ENCODE data around the gene ZNF479.
"Not testable (repeated sequence)": the region's sequence is repeated elsewhere in the genome, so short reads cannot be mapped to it uniquely, and the experiment has no call there.

The ZNF479 gene

GRCh38 chr7:57132336-57132735 lies at the start of gene ZNF479:
TSS of gene ZNF479 (minus strand) at chr7:57132436. CDS start at chr7:57132324, 112 bp downstream.
- not testable (repeated sequence) for ATAC-seq

- TF ChIP-seq ZC3H10 (CRISPR knock-in tag; IDR thresholded peaks at IDR 0.05) (no peak), CSRNP3 (CRISPR knock-in tag; IDR thresholded peaks at IDR 0.05) (no peak), ESRRG (CRISPR knock-in tag; IDR thresholded peaks at IDR 0.05) (no peak), OSR1 (CRISPR knock-in tag; IDR thresholded peaks at IDR 0.05) (no peak), GLIS3 (CRISPR knock-in tag; IDR thresholded peaks at IDR 0.05) (no peak)
- no peak for ATAC-seq
Observed at GRCh38 chr7:57182031-57182430, 49.8 kb upstream of the ZNF479 start.

DNA sequence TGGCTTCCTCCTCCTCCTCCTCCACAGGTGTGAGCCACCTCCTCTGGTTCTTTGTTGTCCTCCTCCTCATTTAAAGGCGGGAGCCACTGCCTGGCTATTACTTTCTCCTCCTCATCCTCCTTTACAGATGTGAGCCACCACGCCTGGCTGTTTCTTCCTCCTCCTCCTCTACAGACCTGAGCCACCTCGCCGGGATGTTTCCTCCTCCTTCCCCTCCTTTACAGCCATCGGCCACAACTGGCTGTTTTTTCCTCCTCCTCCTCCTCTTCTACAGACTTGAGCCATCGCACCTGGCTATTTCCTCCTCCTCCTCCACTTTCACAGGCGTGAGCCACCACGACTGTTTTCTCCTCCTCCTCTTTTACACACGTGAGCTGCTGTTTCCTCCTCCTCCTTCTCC lies 49.0 kb upstream of the ZNF479 start:
- no peak for ATAC-seq
- TF ChIP-seq RARB (CRISPR knock-in tag; IDR thresholded peaks at IDR 0.05) (no peak), ZNF565 (CRISPR knock-in tag; conservative IDR thresholded peaks at IDR 0.05; ENCODE audit: low read depth) (no peak), TSHZ2 (CRISPR knock-in tag; IDR thresholded peaks at IDR 0.05) (no peak), CSRNP3 (CRISPR knock-in tag; IDR thresholded peaks at IDR 0.05) (no peak), ZFP30 (CRISPR knock-in tag; IDR thresholded peaks at IDR 0.05) (no peak), SNAI2 (CRISPR knock-in tag; IDR thresholded peaks at IDR 0.05) (no peak), PPARA (CRISPR knock-in tag; IDR thresholded peaks at IDR 0.05; ENCODE audit: borderline replicate concordance) (no peak), ARNTL (CRISPR knock-in tag; IDR thresholded peaks at IDR 0.05; ENCODE audit: borderline replicate concordance, low read depth) (no peak)

GRCh38 chr7:57179776-57180415 lies 47.7 kb upstream of the ZNF479 start:
- ATAC-seq: no peak
- TF ChIP-seq TCF4 (CRISPR knock-in tag; IDR thresholded peaks at IDR 0.05; ENCODE audit: borderline replicate concordance) (no peak), ZC3H10 (CRISPR knock-in tag; IDR thresholded peaks at IDR 0.05) (no peak), OSR1 (CRISPR knock-in tag; IDR thresholded peaks at IDR 0.05) (no peak), ZNF565 (CRISPR knock-in tag; conservative IDR thresholded peaks at IDR 0.05; ENCODE audit: low read depth) (no peak), PPARA (CRISPR knock-in tag; IDR thresholded peaks at IDR 0.05; ENCODE audit: borderline replicate concordance) (no peak), PATZ1 (CRISPR knock-in tag; IDR thresholded peaks at IDR 0.05; ENCODE audit: borderline replicate concordance) (no peak), CREB5 (CRISPR knock-in tag; IDR thresholded peaks at IDR 0.05; ENCODE audit: low read depth) (no peak), POU6F1 (CRISPR knock-in tag; IDR thresholded peaks at IDR 0.05; ENCODE audit: borderline replicate concordance, low read depth) (no peak), SNAI2 (CRISPR knock-in tag; IDR thresholded peaks at IDR 0.05) (no peak), ARNTL (CRISPR knock-in tag; IDR thresholded peaks at IDR 0.05; ENCODE audit: borderline replicate concordance, low read depth) (no peak), BACH2 (CRISPR knock-in tag; IDR thresholded peaks at IDR 0.05; ENCODE audit: borderline replicate concordance) (no peak), TOX (CRISPR knock-in tag; IDR thresholded peaks at IDR 0.05; ENCODE audit: borderline replicate concordance) (no peak), GLIS3 (CRISPR knock-in tag; IDR thresholded peaks at IDR 0.05) (no peak), RARB (CRISPR knock-in tag; IDR thresholded peaks at IDR 0.05) (no peak), TSHZ2 (CRISPR knock-in tag; IDR thresholded peaks at IDR 0.05) (no peak), ZNF8 (CRISPR knock-in tag; IDR thresholded peaks at IDR 0.05) (no peak)
